Right forelimb (tissue), 1 donor: ENCODE results near the gene NUDT22.

Experiments used
- DNase-seq: peaks from one replicate; pipeline ENCODE4 v3.0.0-alpha.2; 2018

Gene NUDT22

DNA sequence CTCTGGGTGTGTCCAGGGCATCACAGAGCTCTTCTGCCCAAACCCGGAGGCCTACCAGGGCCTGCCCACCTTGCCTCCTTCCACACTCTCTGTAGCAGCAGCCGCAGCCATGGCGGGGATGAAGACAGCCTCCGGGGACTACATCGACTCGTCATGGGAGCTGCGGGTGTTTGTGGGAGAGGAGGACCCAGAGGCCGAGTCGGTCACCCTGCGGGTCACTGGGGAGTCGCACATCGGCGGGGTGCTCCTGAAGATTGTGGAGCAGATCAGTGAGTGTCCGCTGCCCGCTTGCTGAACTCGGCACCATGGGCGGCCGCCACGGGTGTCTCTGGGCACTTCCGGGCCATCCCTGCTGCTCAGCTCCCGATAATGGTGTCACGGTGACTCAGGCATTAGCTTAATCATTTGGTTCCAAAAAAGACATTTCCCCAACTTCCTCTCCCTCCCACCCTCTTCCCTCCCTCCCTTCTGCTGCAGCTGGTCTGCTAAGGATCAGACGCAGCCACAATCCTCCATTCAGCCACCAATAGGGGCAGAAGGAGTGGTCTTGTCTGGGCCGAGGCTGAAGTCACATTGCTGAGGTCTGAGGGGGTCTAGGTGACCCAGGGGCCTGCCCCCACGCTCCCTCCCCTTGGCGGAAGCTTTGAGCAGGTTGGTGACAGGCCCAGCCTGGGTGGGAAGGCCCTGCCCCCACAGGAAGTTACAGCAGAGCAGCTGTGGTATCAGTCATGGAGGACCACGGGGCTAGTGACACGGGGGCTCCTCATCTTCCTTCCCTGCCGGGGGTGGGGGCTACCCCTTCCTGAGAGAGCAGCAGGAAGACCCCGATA lies 18.6 kb upstream of the NUDT22 start:
- DNase-seq, result peak; percentile 69

DNA sequence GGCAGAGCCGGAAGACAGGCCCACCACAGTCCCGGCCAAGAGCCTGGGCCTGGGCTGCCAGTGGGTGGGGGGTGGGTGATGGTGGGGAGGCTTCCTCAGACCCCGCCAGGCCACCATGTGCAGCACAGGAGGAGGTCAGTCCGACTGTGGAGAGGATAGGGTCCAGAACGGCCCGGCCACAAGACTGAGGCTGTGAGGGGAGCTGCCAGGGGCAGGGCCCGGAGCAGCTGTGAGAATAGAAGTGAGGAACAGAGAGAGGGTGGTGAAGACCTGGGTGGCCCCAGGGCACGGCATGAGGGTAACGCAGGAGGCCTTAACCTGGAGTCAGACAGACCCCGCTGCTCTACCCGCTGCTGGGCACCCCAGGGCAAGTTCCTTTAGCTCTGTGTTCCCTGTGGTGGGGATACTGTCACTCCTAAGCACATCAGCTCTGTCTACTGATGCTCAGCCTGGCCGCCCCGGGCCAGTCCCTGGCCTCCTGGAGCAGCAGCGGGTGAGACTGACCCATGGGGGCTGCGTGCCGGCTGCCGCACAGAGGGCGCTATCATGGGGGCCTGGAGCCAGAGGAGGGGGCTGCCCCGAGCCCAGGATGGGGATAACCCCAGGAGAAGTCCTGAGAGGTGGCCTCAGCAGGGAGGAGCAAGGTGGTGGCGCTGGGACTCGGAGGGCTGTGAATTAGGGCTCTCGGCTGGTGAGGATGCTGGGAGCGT lies 17.8 kb upstream of the NUDT22 start:
- DNase-seq, result no peak

DNA sequence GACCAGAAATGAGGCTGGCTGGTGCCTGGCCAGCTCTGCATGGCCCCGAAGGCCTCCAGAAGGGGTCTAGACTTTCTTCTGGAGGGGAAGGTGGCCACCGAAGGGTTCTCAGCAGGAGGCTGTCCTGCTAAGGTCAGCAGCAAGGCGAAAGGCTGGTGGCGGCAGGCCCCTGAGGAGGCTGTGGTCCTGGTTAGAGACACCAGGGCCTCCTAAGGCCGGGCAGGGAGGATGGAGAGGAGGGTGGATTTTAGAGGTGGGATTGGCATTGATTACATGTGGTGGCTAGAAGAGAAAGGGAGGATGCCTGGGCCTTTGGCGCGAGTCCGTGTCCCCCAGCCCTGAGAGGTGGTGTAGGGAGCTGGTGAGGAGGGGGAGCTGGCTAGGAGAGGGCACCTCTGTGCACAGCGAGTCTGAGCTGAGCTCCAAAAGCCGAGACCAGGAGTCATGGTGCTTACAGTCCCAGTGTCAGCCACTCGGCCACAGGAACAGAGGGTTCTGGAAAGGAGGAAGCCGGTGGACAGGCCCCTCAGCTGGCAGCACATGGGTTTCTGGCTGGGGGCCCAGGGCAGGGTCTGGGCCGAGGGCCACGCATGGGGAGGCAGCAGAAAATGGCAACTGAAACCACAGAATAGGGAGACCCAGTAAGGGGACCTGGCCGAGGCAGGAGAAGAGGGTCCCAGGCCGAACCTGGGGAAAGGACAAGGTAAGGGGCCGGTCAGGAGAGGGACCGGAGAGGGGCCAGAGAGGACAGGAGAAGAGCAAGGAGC lies 17.1 kb upstream of the NUDT22 start:
- no peak for DNase-seq

DNA sequence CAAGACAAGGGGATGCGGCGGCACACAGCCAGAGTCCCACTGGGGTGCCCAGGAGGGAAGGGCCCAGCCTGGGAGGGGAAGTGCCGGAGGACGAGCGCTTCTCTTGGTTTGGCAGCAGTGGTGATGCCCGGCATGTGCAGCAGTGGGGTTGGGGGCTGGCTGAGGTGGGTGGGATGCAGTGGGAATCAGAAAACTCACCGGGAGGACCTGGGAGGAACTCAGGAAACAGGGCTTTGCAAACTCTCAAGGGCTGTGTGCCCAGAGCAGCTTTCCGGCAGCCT lies 16.6 kb upstream of the NUDT22 start:
- no peak for DNase-seq

DNA sequence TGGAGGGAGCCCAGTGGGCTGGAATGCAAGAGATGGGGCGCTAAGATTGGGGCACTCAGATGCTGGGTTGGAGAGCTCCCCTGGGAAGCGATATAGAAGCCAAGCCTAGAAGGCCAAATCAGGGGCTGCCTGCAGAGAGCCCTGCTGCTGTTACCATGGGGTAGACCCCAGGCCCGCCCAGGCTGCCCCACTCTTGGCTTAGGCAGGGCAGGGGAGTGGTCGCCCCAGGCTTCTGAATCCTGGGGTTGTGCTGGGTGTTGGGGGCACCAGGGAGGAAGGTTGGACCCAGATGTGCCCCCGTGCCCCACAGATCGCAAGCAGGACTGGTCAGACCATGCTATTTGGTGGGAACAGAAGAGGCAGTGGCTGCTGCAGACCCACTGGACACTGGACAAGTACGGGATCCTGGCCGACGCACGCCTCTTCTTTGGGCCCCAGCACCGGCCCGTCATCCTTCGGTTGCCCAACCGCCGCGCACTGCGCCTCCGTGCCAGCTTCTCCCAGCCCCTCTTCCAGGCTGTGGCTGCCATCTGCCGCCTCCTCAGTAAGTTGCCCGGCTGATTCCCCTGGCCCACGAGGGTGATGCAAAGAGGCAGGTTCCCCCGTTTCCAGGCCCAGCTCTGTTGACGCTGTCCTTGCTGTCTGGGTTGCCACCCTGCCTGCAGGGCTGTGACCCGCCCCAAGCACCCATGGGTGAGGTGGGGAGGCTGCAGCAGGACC lies 15.6 kb upstream of the NUDT22 start:
- no peak for DNase-seq

DNA sequence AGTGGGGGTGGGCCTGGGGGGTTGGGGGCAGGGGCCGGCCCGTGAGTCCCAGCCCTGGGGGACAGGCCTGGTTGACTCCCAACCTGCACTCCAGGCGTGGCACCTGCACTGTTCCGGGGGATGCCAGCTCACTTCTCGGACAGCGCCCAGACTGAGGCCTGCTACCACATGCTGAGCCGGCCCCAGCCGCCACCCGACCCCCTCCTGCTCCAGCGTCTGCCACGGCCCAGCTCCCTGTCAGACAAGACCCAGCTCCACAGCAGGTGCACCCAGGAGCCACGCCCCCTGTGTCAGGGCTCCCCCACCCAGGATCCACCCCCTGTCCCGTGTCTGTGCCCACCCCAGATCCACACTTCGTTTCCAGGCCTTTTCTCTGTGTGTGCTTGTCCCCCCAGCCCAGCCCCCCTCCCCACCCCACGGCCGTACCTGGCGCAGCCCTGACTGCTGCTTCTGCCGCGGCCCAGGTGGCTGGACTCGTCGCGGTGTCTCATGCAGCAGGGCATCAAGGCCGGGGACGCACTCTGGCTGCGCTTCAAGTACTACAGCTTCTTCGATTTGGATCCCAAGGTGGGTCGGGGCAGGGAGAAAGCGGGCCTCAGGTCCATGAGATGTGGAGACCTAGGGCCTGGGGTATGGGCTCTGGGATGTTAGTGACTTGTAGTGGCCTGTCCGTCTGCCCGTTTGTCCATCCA lies 14.7 kb upstream of the NUDT22 start:
- DNase-seq, result no peak

DNA sequence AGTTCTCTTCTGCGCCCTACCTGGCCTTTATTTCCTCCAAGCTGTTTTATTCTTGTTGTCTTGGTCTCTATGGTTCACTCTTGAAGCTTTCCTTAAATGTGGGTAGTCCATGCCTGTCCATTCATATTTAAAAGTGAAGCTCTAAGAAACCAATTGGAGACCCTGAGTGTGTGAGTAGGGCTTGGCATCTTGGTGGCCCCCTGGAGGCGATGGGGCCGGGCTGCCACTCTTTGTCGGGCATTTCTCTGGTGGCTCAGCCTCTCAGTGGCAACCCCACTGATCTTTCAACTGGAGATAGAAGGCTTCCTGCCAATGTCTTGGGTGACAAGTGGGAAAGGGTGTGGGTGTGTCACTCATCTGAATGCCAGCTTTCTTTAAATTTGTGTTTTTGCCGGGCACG lies 9.2 kb upstream of the NUDT22 start:
- no peak for DNase-seq

DNA sequence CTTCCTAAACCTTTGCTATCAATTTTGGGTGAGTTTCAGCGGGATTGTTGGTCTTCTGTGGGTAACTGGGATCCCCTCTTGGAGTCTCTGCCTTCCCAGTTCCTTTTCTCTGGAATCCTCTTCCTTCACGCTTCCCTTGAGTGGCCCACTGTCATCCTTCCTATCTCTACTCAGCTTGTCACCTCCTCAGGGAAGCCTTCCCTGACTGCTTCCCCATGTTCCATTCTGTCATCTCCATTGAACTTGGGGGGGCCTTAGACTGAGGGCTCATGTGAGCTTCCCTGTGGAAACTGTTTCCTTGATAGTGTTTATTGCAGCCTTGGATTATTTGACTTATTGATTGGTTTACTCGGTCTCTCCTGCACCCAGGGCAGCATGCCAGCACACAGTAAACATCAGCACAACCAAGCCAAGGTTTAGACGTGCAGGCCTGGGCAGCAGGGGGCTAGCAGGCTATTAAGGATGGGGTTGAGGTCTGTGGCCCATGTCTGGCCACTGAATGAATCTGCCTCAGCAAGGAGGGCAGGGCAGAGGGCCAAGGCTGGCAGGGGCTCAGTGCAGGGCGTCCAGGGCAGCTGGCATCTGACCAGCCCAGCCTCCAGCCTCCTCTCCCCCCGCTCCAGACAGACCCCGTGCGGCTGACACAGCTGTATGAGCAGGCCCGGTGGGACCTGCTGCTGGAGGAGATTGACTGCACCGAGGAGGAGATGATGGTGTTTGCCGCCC lies 7.3 kb upstream of the NUDT22 start:
- peak; percentile 37 for DNase-seq

DNA sequence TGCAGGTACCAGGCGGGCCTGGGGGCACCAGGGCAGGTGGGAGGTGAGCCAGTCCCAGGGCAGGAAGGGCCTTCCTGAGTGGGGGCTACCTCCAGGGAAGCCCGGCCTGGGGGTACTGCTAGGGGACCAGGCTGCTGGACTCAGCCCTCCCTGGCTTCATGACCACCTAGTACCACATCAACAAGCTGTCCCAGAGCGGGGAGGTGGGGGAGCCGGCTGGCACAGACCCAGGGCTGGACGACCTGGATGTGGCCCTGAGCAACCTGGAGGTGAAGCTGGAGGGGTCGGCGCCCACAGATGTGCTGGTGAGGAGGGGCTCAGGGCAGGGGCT lies 6.8 kb upstream of the NUDT22 start:
- no peak for DNase-seq

DNA sequence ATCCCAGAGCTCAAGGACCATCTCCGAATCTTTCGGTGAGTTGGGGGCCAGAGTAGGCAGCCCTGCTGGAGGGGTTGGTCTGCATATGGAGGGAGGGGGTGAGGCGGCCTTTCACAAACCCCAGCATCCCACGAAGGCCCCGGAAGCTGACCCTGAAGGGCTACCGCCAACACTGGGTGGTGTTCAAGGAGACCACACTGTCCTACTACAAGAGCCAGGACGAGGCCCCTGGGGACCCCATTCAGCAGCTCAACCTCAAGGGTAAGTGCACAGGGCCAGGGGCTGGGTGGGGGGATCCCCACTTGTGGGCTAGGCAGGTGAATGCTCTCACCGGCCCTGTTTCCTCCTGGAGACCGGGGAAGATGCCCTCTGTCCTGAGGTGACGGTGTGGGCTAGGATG lies 6.3 kb upstream of the NUDT22 start:
- no peak for DNase-seq

DNA sequence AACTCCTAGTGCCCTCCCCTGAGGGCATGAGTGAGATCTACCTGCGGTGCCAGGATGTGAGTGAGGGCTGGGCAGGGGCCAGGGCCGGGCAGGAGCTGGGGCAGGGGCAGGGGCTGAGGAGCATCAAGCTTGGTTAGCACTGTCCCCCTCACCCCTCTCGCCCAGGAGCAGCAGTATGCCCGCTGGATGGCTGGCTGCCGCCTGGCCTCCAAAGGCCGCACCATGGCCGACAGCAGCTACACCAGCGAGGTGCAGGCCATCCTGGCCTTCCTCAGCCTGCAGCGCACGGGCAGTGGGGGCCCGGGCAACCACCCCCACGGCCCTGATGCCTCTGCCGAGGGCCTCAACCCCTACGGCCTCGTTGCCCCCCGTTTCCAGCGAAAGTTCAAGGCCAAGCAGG lies 5.8 kb upstream of the NUDT22 start:
- no peak for DNase-seq

DNA sequence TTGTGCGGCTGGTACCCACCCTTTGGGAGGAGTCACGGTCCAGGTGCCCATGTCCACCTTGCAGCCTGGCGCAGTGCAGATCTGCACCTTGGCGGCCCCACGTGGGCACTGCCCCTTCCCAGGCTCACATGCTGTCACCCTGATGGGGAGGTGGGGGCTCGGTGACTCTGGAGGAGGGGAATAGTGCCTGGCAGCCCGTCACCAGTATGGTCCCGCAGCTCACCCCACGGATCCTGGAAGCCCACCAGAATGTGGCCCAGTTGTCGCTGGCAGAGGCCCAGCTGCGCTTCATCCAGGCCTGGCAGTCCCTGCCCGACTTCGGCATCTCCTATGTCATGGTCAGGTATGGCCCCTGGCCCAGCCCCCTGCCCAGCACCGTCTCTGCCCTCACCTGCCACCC lies 5.3 kb upstream of the NUDT22 start:
- DNase-seq, result no peak

DNA sequence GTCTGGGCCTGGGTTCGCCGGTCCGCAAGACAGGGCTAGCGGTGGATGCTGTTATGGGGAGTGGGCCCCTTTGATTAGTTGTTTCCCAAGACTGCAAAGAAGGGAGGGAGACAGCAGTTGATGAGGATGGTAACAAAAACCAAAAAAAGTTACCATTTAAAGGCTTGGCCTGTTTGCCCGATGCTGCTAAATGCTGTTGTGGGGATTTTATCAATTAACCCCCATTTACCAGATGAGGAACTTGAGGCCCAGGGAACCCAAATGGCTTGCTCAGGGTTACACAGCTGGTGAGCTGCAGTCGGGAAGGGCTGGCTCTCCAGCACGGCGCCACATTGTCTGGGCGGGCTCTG lies 3.4 kb upstream of the NUDT22 start:
- DNase-seq, result no peak

DNA sequence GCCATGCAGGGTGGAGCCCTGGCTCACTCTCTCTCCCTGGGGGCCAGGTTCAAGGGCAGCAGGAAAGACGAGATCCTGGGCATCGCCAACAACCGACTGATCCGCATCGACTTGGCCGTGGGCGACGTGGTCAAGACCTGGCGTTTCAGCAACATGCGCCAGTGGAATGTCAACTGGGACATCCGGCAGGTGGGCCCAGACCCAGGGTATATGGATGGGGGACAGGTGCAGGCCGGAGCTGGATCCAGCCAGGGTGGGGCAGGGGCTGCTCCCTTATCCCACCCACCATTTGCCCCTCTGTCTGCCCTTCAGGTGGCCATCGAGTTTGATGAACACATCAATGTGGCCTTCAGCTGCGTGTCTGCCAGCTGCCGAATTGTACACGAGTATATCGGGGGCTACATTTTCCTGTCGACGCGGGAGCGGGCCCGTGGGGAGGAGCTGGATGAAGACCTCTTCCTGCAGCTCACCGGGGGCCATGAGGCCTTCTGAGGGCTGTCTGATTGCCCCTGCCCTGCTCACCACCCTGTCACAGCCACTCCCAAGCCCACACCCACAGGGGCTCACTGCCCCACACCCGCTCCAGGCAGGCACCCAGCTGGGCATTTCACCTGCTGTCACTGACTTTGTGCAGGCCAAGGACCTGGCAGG lies 2.9 kb upstream of the NUDT22 start:
- peak; percentile 44 for DNase-seq

DNA sequence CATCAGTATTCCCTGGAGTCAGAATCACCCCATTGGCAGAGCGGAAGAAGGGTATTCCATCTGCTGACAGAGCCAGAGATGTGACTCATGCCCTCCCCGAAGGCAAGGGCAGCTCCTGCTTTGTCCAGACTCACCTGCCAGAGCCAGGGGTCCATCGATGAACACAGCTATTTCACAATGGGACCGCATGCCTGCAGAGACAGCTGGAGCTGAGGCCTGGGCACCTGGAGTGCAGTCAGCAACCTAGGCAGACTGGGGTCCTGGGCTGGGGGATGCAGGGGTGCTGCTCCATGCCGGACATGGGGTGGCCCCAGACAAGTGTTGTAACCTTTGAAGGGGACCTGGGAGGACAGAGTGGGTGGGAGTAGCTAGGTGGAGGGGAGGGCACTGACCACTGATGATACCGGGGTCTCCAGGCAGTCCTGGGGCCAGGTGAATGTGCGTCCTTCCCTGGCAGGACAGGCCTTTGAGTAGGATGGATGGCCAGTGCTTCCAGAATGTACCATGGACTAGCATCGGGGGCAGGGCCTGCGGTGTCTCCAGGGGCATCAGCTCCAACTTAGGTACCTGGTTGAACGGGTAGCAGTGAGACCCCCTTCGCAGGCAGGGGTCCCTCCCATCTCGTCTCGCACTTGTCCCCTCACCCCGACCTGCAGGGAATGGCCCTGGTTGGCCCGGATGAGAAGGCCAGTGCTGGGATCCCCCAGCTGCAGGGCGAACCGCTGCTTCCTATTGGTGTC lies 1.8 kb upstream of the NUDT22 start:
- DNase-seq, result peak; percentile 47

DNA sequence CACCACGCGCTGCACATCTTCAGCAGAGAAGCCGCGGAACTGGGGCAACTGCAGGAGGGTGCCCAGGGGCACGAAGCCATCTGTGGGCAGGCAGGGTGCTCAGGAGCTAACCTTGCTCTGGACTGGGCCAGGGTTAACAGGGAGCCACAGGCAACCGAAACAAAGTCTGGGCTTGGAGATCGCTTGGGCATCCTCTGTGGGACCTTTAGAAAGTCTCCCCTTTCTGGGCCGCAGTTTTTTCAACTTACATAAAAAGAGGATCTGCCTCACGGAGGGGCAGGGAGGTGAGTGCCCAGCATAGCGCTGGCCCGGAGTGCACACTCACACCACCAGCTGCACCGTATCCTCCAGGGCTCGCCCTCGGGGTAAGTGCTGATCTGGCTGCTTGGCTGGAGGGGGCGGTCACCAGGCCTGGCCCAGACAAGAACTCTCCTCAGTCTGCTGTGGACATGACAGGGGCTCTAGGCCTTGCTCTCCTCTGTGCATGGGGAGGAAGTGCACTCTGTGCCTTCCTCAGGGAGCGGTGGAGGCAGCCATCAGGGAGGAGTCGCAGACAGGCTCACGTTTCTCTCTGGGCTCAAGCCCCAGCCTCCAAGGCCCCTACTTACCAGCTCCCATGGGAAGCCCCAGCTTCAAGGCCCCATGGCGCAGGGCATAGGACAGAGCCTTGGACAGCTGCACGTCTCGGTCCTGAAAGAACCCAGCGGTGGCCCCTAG lies 1.0 kb upstream of the NUDT22 start:
- DNase-seq, result no peak

DNA sequence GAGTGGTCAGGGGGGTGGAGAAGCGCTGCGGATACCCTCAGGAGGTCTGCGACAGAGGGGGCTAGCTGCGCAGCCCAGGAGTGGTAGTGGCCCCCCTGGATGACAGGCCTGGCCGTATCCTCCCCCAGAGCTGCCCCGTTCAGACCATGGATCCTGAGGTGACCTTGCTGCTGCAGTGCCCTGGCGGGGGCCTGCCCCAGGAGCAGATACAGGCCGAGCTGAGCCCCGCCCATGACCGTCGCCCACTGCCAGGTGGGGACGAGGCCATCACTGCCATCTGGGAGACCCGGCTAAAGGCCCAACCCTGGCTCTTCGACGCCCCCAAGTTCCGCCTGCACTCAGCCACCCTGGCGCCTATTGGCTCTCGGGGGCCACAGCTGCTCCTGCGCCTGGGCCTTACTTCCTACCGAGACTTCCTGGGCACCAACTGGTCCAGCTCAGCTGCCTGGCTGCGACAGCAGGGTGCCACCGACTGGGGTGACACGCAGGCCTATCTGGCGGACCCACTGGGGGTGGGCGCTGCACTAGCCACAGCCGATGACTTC lies 505 bp downstream of the NUDT22 start:
- DNase-seq, result no peak

DNA sequence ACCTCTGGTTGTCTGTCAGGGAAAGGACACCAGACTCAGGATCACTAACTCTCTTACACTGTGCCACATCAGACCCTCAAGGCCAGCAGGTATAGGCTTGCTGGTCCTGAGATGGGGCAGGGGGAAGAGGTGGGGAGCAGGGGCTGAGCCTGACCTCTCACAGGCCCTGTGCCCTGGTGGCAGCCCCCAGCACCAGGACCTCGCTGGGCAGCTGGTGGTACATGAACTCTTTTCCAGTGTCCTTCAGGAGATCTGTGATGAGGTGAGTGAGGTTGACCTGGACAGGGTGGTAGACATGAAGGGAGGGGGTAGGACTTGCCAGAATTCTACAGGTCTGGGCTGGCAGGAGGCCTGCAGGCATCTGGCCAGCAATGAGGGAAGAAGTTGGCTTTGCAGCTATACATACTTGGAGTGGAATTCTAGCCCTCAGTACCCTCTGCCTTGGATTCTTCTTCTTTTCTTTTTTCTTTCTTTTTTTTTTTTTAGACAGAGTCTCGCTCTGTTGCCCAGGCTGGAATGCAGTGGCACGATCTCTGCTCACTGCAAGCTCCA lies 1.4 kb downstream of the NUDT22 start:
- DNase-seq, result no peak

DNA sequence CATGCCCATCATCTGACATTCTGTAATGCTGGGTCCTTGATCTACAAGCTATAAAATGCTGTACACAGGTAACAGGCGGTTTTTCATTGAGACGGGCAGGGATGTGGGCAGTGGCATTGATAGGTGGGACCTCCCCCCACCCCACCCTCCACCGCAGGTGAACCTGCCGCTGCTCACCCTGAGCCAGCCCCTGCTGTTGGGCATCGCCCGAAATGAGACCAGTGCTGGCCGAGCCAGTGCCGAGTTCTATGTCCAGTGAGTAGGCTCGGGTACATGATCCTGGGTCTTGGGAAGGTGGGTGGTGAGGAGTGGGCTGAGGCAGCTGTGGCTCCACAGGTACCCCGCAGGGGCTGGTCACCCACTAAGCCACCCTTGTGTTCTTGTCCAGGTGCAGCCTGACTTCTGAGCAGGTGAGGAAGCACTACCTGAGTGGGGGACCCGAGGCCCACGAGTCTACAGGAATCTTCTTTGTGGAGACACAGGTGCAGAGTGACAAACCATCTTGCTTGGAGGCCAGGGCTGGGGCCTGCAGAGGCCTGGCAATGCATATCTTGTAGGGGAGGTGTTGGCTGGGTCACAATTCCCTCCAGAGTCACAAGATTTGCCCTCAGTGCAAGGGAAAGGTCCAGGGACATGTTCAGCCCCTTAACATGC lies 3.1 kb downstream of the NUDT22 start:
- no peak for DNase-seq
